ENCODE results near the gene TP53I3. TPM values are rescaled to one million over a fixed set of nuclear protein-coding genes. Genes with fewer than 3 reads are reported as not detected.

The TP53I3 gene
- total and polyA plus RNA-seq, 2 donors (not counting 3 experiments of a cell fraction or from before 2014, with no cell fraction given): 94.2 to 116 TPM

DNA sequence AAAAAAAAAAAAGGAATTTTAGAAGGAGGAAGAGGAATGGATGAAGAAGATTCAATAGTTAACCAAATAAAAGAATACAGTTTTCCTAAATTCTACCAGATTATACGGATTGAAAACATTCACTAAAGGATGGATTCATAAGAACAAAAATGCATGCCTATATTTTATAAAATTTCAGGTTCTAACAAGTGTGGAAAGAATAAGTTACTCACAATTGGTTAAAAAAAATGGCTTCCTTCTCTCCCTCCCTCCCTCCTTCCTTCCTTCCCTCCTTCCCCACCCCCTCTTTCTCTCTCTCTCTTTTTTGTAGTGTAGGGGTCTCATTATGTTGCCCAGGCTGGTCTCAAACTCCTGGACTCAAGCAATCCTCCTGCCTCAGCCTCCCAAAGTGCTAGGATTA lies 1.6 kb upstream of the TP53I3 start:
- no peak for DNase-seq (ENCODE audit: low read depth, low spot score)
- BruUV-seq (replicated peaks): no TSS peak
- Histone ChIP-seq H3K9me3 (replicated peaks; ENCODE audit: control insufficient read depth, insufficient read depth, low read length) (no peaks in the 10 kb centered on the region), H3K4me2 (ENCODE audit: insufficient read depth, low read length) (no peak overlapping the region), H3K4me1 (ENCODE audit: control insufficient read depth, extremely low read depth, insufficient read depth, low read length) (peaks cover 16% of the 10 kb centered on the region), H3K79me2 (ENCODE audit: control insufficient read depth, insufficient read depth, low read length) (peaks cover 6% of the 10 kb centered on the region), H4K20me1 (replicated peaks; ENCODE audit: control insufficient read depth, extremely low read depth, insufficient read depth, low read length) (no peaks in the 10 kb centered on the region), H3K4me3 (replicated peaks in 1 of 3; ENCODE audit: insufficient read depth in 1 of 3, low read depth in 1 of 3, low read length in 3 of 3) (no peak overlapping the region), H3K27me3 (ENCODE audit: control insufficient read depth in 2 of 2, insufficient read depth in 2 of 2, low read length in 2 of 2) (no peaks in the 10 kb centered on the region), H3K9me1 (replicated peaks; ENCODE audit: control insufficient read depth, extremely low read depth, insufficient read depth, low read length) (no peaks in the 10 kb centered on the region), H2AFZ (ENCODE audit: low read depth, low read length) (no peak overlapping the region), H3K36me3 (ENCODE audit: control insufficient read depth in 2 of 2, extremely low read depth in 1 of 2, insufficient read depth in 2 of 2, low read length in 2 of 2) (peaks cover 2 to 6% of the 10 kb centered on the region in 2 experiments), H3K9ac (replicated peaks; ENCODE audit: extremely low read depth, insufficient read depth, low read length) (no peak overlapping the region), H3K27ac (ENCODE audit: insufficient read depth, low read depth, low read length) (no peak overlapping the region)
- dilution Hi-C loops (cut with MboI; ENCODE audit: extremely low pct_ligation_motif_present, low sequenced_read_pairs): no loop called here
- TF ChIP-seq MYC (IDR thresholded peaks at IDR 0.05; ENCODE audit: low read depth, low read length): no peak
- CTCF ChIA-PET: interaction anchor here (0.7 to 2.3 kb wide), 2 partner anchors 10 to 19 kb away, joined by 4 to 15 read pairs; partner anchors contain the start of gene SF3B6
- FAIRE-seq: no peak
- POLR2A ChIA-PET: no interaction called here
- intact Hi-C loops (cut with micrococcal nuclease): no loop called here

DNA sequence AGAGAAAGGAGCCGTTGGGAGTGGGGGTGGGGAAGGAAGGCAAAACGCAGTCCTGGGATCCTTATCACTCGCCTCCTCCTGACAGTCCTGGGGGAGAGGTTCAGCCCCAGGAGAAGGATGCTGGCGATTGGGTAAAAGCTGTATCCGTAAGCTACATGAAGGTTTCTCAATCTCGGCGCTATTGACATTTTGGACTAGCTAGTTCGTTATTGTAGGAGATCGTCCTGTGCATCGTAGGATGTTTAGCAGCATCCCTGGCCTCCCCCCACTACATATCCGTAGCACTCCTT lies 511 bp upstream of the TP53I3 start:
- intact Hi-C loops (cut with micrococcal nuclease) (no loop called here), dilution Hi-C loops (cut with MboI; ENCODE audit: extremely low pct_ligation_motif_present, low sequenced_read_pairs) (no loop called here)
- peak overlapping the region; percentile 53 to 85 (median 73) for H3K4me3 ChIP-seq (replicated peaks in 1 of 3; ENCODE audit: insufficient read depth in 1 of 3, low read depth in 1 of 3, low read length in 3 of 3)
- TF ChIP-seq MYC (IDR thresholded peaks at IDR 0.05; ENCODE audit: low read depth, low read length): no peak
- TF ChIP-seq, protein P1, sequence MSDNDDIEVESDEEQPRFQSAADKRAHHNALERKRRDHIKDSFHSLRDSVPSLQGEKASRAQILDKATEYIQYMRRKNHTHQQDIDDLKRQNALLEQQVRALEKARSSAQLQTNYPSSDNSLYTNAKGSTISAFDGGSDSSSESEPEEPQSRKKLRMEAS (IDR thresholded peaks at IDR 0.05; ENCODE audit: insufficient read depth, insufficient read length): no peak
- TF ChIP-seq, protein P2, sequence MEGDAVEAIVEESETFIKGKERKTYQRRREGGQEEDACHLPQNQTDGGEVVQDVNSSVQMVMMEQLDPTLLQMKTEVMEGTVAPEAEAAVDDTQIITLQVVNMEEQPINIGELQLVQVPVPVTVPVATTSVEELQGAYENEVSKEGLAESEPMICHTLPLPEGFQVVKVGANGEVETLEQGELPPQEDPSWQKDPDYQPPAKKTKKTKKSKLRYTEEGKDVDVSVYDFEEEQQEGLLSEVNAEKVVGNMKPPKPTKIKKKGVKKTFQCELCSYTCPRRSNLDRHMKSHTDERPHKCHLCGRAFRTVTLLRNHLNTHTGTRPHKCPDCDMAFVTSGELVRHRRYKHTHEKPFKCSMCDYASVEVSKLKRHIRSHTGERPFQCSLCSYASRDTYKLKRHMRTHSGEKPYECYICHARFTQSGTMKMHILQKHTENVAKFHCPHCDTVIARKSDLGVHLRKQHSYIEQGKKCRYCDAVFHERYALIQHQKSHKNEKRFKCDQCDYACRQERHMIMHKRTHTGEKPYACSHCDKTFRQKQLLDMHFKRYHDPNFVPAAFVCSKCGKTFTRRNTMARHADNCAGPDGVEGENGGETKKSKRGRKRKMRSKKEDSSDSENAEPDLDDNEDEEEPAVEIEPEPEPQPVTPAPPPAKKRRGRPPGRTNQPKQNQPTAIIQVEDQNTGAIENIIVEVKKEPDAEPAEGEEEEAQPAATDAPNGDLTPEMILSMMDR (IDR thresholded peaks at IDR 0.05; ENCODE audit: extremely low read depth in 1 of 2, insufficient read depth in 1 of 2, low read depth in 1 of 2, low read length in 2 of 2): no peak
- TF ChIP-seq FOS (IDR thresholded peaks at IDR 0.05; ENCODE audit: borderline replicate concordance, insufficient read depth, low read length): no peak
- TF ChIP-seq POLR2AphosphoS5 (IDR thresholded peaks at IDR 0.05; ENCODE audit: insufficient read depth, low read depth, low read length): no peak
- no peak for TF ChIP-seq POLR2A (IDR thresholded peaks at IDR 0.05; ENCODE audit: low read depth, low read length)
- no peak for TF ChIP-seq GATA2 (IDR thresholded peaks at IDR 0.05; ENCODE audit: insufficient read depth, insufficient read length, low read depth, low read length)
- H3K27me3 ChIP-seq (ENCODE audit: control insufficient read depth in 2 of 2, insufficient read depth in 2 of 2, low read length in 2 of 2): no peaks in the 10 kb centered on the region
- no peaks in the 10 kb centered on the region for H3K9me1 ChIP-seq (replicated peaks; ENCODE audit: control insufficient read depth, extremely low read depth, insufficient read depth, low read length)
- H3K4me1 ChIP-seq (ENCODE audit: control insufficient read depth, extremely low read depth, insufficient read depth, low read length): peaks cover 16% of the 10 kb centered on the region
- H3K79me2 ChIP-seq (ENCODE audit: control insufficient read depth, insufficient read depth, low read length): peaks cover 6% of the 10 kb centered on the region
- H3K27ac ChIP-seq (ENCODE audit: insufficient read depth, low read depth, low read length): peak overlapping the region; percentile 66
- no peaks in the 10 kb centered on the region for H4K20me1 ChIP-seq (replicated peaks; ENCODE audit: control insufficient read depth, extremely low read depth, insufficient read depth, low read length)
- DNase-seq (ENCODE audit: low read depth, low spot score) (no peak), FAIRE-seq (no peak)
- peak overlapping the region; percentile 96 for H2AFZ ChIP-seq (ENCODE audit: low read depth, low read length)
- H3K9ac ChIP-seq (replicated peaks; ENCODE audit: extremely low read depth, insufficient read depth, low read length): peak overlapping the region; percentile 84
- peaks cover 5 to 6% of the 10 kb centered on the region in 2 experiments for H3K36me3 ChIP-seq (ENCODE audit: control insufficient read depth in 2 of 2, extremely low read depth in 1 of 2, insufficient read depth in 2 of 2, low read length in 2 of 2)
- CTCF ChIA-PET: interaction anchor here (1.0 to 3.5 kb wide), 11 partner anchors 9 to 297 kb away, joined by 3 to 68 read pairs (median 5); partner anchors contain the start of genes ATAD2B, FAM228B, PFN4 and SF3B6
- TSS peak; percentile 30 for BruUV-seq (replicated peaks)
- H3K9me3 ChIP-seq (replicated peaks; ENCODE audit: control insufficient read depth, insufficient read depth, low read length): no peaks in the 10 kb centered on the region
- POLR2A ChIA-PET: interaction anchor here (1.4 kb wide), 1 partner anchor 70 kb away, joined by 3 read pairs; no protein-coding TSS in a partner anchor
- peak overlapping the region; percentile 95 for H3K4me2 ChIP-seq (ENCODE audit: insufficient read depth, low read length)
